GM12865 (cell line): Measurements from ENCODE around the gene ASS1.

Experiments used
- DNase-seq: peaks from one replicate; pipeline ENCODE4 v3.0.0; 2010; ENCODE audit warnings: low read depth
- H3K4me3 ChIP-seq: 2 replicates; pipeline ENCODE4 v1.5.1; 2011; ENCODE audit warnings: mild to moderate bottlenecking, low read depth, low read length, control low read depth
- TF ChIP-seq, protein P1 (sequence below): IDR thresholded peaks from 2 replicates; pipeline ENCODE4 v1.5.1; 2011; ENCODE audit warnings: low read length, control low read depth, low read depth, inconsistent platforms; ENCODE audit not compliant: insufficient read depth; ENCODE audit errors: missing control alignments

ASS1 gene

DNA sequence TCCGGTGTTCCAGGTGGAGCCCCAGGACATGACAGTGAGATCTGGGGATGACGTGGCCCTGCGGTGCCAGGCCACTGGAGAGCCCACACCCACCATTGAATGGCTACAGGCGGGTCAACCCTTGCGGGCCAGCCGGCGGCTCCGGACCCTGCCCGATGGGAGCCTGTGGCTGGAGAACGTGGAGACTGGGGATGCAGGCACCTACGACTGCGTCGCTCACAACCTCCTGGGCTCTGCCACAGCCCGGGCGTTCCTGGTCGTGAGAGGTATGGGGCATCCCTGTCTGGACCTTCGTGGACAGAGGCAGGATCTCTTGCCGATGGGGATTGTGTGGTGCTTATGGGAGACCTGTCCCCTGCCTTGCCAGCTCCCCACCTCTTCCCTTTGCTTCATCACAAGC, 26.0 kb upstream of the ASS1 start:
- DNase-seq: no peak
- TF ChIP-seq, protein P1, sequence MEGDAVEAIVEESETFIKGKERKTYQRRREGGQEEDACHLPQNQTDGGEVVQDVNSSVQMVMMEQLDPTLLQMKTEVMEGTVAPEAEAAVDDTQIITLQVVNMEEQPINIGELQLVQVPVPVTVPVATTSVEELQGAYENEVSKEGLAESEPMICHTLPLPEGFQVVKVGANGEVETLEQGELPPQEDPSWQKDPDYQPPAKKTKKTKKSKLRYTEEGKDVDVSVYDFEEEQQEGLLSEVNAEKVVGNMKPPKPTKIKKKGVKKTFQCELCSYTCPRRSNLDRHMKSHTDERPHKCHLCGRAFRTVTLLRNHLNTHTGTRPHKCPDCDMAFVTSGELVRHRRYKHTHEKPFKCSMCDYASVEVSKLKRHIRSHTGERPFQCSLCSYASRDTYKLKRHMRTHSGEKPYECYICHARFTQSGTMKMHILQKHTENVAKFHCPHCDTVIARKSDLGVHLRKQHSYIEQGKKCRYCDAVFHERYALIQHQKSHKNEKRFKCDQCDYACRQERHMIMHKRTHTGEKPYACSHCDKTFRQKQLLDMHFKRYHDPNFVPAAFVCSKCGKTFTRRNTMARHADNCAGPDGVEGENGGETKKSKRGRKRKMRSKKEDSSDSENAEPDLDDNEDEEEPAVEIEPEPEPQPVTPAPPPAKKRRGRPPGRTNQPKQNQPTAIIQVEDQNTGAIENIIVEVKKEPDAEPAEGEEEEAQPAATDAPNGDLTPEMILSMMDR: no peak
- H3K4me3 ChIP-seq: no peak overlapping the region

- TF ChIP-seq, protein P1: no peak
- no peak for DNase-seq
Observed at GRCh38 chr9:130419521-130420035, 25.2 kb upstream of the ASS1 start.

GRCh38 chr9:130421154-130421801, 23.5 kb upstream of the ASS1 start:
- DNase-seq: no peak
- H3K4me3 ChIP-seq: no peak overlapping the region
- TF ChIP-seq, protein P1: no peak

More at GRCh38 chr9:130419521-130420035, 25.2 kb upstream of the ASS1 start:
- H3K4me3 ChIP-seq: no peak overlapping the region

DNA sequence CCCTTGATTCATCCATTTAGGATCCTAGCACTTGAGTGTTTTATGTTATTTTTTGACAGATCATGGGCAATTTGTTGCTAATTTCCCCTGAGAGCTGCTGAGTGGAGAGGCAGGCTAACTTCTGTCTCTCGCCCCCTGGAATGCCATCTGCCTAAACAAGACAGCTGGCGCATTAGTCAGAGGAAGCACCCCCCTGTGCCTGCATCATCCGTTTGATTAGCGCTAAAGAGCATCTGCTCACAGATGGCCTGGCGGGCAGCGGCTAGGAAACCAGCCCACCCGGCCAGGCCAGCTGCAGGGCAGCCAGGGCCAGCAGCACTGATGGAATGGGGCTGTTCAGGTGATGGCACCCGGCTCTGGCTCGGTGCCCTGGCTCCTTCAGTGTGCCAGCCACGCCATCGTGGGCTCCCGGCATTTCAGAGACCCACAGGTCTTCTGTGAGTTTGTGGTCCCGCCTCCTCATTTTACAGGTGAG, 22.9 kb upstream of the ASS1 start:
- DNase-seq: no peak
- H3K4me3 ChIP-seq: no peak overlapping the region

DNA sequence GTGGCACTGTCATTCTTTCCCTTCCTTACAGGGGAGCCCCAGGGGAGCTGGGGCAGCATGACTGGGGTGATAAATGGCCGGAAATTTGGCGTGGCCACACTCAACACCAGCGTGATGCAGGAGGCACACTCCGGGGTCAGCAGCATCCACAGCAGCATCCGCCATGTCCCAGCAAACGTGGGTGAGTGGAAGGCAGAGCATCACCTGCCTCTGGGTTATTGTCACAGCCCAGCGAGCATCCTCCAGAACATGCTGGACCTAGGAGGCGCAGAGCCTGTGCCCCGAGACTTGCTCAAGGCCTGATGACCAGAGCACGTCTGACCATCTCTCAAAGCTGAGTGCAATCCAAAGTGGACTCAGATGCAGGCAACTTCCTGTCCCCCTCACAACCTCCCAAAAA, 22.2 kb upstream of the ASS1 start:
- TF ChIP-seq, protein P1: no peak
- no peak for DNase-seq
- H3K4me3 ChIP-seq: no peak overlapping the region

More for the DNA sequence above, 22.9 kb upstream of the ASS1 start:
- TF ChIP-seq, protein P1: no peak

DNA sequence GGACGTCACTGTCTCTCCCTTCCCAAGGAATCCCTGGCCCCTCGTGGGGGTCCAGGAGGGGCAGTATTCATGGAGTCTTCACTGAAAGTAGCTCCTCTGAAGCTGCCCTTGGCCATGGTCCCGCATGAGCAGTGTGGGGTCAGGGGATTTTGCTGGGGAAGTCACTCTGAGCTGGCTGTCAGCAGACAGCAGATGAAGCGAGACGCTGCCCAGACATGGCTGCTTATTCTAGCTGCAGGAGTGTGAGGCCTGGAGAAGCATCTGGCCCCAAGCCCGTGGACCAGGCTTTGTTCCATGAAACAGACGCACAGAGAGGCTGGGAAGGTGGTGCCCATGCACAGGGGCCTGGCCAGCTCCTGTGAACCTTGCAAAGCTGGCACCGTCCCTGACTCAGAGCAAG, 21.5 kb upstream of the ASS1 start:
- DNase-seq: peak; percentile 28
- no peak overlapping the region for H3K4me3 ChIP-seq
- TF ChIP-seq, protein P1: no peak
